Fibroblast of skin of abdomen (primary cell): ENCODE data around the gene RUBCN.
"Not testable (repeated sequence)": the region's sequence is repeated elsewhere in the genome, so short reads cannot be mapped to it uniquely, and the experiment has no call there.

Source experiments
- DNase-seq: peaks from one replicate; pipeline ENCODE4 v3.0.0-alpha.2; 2013

RUBCN gene

DNA sequence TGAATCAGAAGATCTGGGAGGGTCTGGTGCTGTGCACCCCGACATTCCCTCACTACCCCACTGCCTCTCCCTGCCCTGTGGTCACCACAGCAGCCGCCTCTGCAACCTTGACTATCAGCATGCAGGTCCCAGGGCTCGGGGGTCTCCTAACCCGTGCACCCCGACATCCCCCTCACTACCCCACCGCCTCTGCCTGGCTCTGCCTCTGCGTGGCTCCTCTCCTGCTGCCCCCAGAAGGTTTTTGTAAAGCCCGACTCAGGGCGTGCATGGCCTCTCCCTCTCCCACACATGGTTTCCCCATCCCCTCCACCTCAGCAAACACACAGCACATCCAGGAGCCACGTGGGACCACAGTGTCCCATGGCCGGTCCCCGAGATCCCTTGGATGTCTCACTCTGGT, 79.7 kb downstream of the RUBCN start:
- DNase-seq: not testable (repeated sequence)

DNA sequence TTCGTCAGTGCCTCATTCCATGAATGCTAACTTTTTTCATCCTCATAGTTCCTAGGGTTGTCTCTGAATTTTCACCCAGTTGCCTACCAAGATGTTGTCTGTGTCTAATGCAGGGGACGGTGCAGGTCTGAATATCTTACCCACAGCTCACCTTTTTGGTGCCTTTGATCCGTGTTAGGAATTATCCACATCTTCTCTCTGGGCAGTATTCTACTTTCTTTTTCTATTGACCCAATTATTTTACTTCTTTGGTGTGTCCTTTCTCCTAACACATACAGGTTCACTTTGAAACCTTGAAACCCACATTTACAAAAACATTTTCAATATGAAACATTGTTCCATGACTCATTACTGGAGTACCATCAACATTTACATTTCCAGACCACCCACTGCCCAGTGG, 80.6 kb downstream of the RUBCN start:
- not testable (repeated sequence) for DNase-seq

DNA sequence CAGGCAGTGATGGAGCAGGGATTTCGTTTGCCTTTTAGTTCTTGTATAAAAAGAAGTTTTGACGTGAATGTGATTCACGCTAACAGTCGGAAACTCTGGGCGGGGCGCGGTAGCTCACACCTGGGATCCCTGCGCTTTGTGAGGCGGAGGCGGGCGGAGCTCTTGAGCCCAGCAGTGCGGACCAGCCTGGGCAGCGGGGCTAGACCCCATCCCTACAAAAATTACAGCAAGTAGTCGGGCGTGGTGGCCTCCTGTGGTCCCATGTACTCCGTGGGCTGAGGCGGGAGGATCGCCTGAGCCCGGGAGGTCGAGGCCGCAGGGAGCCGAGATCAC, 81.7 kb downstream of the RUBCN start:
- not testable (repeated sequence) for DNase-seq

DNA sequence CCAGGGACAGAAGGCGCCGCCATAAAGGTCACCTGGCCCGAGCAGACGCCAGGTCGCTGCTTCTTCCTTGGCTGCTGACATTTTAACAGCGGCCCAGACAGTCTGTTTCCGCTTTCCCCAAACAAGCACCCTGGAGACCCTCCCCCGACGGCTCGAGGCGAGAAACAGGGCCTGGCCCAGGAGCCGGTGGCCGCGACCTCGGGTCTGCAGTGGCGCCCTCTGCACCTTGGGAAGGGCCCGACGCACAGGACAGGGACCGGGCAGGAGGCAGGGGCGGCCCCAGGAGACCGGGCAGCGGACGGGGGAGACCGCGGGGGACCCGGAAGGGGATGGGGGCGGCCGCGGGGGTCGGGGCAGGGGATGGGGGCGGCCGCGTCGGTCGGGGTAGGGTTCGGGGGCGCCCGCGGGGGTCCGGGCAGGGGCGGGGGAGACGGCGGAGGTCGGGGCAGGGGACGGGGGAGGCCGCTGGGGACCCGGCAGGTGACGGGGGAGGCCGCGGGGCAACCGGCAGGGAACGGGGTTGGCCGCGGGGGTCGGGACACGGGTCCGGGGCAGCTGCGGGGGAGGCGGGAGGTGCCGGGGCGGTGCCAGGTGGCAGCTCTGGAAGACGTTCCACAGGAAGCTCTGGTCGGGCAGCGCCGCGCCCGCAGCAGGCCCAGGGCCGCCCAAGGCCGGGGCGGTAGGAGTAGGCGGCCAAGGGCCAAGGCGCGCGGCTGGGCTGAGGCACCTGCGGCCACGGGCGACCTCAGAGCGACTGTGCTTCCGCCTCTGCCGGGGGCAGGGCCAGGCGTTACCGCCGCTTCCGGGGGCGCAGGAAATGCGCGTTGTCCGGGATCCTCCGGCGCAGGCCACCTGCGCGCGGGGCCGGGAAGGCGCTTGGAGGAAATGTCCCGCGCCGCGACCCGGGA, 82.4 kb downstream of the RUBCN start:
- DNase-seq: not testable (repeated sequence)

DNA sequence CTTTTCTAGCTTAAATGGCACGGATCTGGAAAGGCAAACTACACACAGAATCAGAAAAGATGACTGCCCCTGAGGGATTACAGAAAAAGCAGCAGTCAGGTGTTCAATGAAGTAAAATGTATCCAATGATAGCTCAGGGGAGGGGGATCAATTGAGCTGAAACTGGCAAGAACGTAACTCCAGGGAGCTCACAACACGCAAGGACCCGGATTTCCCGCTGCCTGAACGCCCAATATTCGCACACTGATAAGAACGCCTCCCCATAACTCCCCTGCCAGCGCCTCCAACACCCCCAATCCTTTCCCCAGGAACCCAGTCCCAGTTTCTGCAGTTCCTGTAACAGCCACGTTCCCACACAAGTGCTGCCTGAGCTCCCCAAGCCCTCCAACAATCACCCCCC, 83.8 kb downstream of the RUBCN start:
- not testable (repeated sequence) for DNase-seq

DNA sequence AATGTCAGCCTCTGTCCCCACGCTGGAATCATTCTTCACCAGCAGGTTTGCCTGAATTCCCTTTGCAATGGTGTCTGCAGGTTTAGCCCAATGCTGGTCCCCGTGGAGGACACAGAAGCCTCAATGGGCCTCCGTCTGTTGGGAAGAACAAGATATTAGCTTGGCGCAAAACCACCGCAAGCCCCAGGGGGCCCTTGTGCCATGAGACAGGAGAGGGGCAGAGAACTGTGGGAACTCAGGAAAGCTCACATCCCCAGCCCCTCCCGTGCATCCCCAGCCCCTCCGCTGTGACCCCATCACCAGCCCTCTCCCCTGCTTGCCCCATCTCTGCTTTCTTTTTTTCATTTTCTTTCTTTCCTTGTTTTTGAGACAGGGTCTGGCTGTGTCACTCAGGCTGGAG, 89.1 kb downstream of the RUBCN start:
- not testable (repeated sequence) for DNase-seq

DNA sequence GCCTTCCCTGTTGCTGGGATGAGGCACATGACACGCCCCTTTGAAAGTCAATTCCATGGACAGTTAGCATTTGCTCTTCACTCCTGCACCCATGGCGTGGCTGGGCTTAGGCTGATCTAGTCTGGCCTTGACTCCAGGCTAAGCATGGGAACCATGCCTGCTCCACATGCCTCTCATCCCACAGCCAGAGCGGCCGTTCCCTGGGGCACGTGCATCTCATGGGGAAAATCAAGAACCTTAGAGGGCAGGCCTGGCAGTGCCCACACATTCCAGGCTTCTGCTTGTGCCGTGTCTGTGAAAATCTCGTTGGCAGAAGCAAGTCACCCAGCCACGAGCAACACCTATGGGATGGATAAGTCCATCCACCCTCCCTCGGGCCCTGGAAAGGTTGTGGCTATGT, 89.5 kb downstream of the RUBCN start:
- DNase-seq: not testable (repeated sequence)

DNA sequence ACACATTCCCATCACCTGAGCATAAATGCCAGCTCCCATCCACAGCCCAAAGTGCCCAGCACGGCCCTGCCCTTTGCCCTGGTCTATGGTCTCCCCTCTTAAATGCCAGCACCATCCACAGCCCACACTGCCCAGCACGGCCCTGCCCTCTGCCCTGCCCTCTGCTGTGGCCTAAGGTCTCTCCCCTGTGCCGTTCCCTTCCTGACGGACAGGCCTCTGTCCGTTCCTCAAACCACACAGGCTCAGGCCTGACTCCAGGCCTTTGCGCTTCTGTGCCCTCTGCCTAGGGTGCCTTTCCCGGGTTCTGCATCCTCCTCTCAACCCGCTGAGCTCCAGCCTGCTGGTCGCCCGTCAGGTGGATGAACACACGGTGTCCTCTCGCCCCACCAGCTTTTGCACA, 90.4 kb downstream of the RUBCN start:
- not testable (repeated sequence) for DNase-seq

DNA sequence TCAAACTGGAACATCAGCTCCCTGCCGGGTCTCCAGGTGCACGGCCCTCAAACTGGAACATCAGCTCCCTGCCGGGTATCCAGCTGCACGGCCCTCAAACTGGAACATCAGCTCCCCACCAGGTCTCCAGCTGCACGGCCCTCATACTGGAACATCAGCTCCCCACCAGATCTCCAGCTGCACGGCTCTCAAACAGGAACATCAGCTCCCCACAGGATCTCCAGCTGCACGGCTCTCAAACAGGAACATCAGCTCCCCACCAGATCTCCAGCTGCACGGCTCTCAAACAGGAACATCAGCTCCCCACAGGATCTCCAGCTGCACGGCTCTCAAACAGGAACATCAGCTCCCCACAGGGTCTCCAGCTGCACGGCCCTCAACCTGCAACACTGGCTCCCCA, 99.1 kb downstream of the RUBCN start:
- DNase-seq: not testable (repeated sequence)

DNA sequence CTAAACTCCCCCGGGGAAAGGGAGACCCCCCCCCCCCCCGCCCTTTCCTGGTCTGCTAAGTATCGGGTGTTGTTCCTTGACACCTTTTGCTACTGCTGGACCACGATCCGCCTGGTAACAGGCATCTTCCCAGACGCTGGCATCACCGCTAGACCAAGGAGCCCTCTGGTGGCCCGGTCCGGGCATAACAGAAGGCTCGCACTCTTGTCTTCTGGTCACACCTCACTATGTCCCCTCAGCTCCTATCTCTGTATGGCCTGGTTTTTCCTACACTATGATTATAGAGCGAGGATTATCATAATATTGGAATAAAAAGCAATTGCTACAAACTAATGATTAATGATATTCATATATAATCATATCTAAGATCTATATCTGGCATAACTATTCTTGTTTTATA, 104.7 kb downstream of the RUBCN start:
- DNase-seq: not testable (repeated sequence)

DNA sequence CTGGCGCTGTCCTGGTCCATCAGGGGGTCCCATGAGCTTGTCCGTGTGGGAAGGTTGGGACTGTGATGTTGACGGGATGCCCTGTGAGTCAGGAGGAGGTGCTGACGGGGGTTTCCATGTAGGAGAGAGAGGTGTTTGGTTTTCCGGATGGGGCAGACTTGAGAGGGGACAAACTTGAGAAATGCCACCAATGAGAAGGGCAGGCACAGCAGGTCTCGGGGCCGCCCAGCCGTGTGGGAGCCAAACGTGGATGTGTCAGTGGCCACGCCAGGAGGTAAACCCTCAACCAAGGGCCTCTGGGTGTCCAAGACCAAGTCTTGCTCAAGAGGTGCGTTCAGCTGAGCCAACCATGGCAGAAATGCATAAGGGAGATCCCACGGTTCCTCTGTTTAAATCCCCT, 105.9 kb downstream of the RUBCN start:
- not testable (repeated sequence) for DNase-seq

DNA sequence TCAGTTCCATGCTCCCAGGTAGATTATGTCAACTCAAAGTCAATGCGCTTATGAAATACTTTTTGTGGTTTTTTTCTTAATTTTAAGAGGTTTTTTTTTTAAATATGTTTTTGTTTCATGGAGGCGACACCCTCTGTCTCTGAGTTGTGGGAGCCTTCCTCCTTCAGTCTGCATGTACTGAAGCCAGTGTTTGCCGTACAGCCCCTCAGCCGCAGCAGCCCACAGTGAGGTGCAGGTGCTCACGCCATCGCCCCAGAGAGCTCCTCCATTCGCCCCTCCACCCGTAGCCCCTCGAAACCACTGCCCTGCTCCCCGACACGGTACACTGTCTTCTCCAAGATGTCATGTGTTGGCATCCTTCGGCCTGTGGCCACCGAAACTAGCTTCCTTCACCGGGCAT, 107.4 kb downstream of the RUBCN start:
- DNase-seq: not testable (repeated sequence)

DNA sequence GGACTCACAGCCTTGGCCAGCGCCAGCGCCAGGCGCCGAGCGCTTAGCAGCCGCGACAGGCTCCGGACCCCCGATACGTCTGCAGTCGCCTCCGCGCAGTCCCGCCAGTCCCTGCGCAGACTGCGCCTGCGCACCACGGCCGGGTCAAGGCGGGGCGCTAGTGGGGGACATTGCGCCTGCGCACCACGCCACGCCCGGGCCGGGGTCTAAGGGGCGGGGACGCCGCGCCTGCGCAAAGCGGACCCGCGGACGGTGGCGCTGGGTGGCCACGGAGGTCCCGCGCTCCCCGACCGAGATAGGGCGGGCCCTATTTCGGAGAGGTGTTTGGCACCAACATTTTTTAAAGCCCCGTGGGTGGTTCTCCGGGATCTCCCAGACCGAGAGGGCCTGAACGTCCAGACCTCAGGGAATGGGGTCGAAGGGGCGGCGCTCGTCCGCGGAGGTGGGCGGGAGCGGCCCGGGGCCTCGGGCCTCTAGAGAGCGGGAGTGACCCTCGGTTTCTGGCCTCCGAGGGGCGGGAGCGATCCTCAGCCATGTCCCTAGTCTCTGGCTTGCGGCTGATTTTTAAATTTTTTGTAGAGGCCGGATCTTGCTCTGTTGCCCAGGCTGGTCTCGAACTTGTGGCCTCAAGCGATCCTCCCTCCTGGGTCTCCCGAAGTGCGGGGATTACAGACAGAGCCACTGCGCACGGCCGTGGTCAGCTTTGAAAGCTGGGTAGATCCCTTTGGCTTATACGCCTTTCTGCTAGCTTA, 108.8 kb downstream of the RUBCN start:
- peak; percentile 71 for DNase-seq

DNA sequence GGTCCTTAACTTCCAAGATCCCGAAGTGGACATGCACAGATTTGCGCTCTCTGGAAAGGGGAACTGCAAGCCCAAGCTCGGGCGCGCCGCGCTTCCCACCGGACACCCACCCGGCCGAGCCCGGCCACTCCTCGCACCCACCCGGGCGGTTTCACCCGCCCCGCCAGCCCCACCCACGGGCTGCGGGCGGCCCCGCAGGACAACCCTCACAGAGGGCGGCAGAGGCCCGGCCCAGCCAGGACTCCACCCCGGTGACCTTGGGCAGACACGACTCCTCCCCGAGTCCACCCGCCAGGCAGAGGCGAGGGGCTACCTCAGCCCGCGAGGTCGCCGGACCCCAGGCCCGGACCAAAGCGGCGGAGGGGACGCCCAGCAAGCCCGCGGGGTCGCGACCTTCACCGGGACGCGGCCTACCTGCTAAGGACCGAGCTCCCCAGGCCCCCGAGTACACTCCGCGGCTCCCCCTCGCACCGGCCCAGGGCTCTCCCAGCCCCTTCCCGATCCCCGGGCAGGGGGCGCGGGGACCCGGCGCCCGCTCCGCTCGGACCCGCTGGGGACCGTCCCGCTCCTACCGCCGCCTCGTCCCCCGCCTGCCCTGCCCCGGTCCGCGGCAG, 109.4 kb downstream of the RUBCN start:
- DNase-seq: not testable (repeated sequence)

DNA sequence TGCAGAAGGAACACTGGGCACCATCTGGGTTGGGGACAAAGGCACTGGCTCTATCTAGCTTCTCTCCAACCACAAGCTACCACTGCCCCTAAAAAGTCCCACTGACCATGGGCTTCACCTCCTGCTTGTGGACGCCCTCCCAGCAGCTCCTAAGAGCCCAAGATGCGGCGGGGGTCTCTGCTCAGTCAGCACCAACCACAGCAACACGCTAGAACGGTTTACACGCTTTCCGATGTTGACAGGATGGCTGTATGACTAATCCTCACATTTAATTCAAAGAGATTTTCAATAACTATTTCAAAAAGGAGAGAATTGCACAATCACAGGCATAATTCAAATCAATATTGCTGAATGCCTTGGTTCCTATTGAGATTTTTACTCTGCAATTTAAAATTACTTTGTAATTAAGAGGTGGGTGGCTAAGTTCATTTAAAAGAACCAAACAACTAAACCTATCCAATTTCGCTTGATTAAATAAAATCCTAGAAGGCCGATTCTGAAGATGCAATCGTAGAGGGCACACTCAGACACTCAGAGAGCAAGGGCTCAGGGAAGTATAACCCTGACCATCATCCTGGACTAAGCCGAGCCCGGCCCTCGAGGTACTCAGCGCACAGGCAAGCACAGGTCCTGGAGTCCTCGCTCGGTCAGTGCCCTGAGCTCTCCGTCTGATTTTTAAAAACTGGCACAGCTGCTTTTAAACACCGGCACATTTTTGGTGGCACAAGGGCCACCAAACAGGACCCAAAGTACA, 110.1 kb downstream of the RUBCN start:
- DNase-seq: not testable (repeated sequence)

DNA sequence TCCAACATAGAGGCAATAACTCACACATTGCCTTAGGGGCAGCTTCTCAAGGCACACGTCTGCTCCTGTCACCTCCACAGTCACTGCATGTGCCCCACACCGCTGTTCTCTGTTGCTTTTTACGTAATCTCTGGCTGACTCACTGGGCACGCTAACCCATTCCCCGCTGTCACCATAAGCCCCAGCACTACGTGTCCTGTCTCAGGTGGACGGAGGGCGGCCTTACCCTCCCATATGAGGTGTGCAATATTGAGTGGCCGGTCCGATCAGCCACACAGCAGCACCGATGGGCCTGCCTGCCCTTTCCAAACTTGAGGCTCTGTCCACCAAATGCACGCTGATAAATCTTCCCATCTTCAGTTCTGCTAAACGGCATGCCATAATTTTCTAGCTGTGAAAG, 115.2 kb downstream of the RUBCN start:
- not testable (repeated sequence) for DNase-seq
